NCI-H187 treated with DMSO at 0.1 percent for 48 hours (cell line): Measurements from ENCODE around the gene POU2F2.

ENCODE experiments used
- DNase-seq: peaks from one replicate; lab custom pipeline; 2025; lab: John Stamatoyannopoulos, UW

Gene POU2F2

DNA sequence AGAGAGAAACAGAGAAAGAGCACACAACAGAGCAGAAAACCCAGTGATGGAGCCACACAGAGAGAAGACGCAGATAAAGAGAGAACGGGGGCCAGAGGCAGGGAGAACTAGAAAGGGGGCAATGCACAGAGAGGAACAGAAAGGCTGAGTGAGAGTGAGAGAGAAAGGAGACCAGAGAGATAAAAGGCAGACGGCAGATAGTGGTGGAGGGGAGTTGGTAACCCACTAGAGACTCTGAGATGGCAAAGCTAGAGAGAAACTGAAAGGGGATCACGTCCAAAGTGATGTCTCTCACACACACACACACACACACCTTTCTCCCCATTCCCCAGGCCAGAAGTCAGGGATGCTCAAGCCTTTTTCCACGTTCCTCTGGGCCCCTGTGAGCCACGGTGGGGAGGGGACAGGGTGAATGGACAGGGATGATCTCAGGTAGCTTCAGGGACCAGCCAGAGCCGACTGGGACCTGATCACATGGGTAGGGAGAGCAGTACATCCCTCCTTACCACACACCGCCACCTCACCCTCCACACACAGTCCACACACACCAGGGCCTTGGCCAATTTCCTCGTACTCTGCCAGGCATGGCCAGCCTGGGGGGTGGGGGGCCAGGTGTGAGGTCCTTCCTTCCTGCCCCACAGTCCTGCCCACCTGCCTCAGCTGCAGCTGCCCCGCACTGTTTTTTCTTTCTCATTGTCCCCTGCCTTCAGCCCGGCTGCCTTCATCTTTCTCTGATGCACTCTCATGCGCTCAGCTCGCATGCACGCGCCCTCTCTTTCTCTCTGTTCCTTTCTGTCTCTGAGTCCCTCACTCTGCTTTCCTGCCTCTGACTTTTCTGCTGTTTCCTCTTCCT lies 22.5 kb upstream of the POU2F2 start:
- no peak for DNase-seq

DNA sequence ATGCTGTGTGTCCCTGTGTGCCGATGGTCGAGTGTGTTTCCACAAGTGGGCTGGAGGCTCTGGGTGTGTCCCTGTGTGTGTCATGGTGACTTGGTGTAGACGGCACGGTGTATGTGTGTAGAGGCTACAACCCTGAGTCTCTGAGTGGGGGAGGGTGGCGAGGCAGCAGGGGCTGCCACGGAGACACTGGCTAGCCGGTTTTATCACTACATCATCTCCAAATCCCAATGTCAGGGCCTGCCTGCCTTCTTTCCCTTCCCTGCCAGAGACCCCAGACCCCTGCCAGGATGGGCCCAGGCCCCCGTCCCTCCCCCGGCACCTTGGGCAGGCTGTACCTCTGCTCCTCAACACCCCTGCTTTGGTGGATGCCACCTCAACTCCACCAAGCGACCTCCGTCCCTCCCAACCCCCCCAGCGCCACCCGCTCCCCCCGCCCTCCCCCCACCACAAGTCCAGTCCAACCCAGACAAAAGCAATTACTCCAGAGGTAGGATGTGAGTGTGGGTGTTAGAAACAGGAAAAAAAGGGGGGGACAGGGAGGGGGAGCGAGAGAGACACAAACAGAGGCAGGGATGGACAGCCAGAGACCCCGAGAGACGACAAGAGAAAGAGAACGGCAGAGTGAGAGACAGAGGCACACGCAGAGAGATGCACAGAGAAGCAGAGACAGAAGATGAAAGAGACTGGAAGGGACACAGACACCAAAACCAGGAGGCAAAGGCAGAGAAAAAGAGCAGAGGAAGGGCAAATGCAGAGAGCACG lies 21.6 kb upstream of the POU2F2 start:
- no peak for DNase-seq

DNA sequence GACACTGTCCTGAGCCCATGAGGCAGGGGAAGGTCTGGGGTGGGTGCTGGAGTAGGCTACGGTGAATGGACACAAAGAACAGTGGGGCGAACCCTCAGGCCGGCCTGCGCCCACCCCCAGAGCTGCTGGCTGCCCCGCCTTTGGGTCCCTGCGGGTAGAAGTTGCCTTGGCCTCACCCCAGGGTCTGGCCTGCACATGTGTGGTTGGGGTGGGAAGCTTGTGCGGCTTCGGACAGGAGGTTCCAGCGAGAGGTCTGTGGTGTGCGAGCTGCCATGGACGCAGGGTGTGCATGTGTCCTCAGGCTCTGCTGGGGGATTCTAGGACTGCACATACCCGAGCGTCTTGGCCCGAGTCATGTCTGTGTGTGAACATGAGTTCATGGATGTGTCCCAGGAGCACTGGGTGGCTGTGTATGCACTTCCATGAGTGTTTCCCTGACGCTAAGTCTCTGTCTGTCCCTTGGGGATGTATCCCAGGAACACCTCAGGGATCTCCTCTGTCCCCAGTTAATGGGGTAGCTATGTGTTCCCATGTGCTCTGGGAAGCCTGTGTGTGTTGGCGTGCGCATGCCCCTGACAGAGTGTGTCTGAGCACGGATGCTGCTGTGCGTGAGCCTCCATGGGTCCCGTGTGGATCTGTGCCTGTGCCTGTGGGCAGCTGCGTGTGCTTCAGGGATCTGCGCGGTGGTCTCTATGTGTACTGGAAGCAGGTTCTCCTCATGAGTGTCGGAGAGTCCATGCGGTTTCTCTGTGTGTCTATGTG lies 20.8 kb upstream of the POU2F2 start:
- no peak for DNase-seq

DNA sequence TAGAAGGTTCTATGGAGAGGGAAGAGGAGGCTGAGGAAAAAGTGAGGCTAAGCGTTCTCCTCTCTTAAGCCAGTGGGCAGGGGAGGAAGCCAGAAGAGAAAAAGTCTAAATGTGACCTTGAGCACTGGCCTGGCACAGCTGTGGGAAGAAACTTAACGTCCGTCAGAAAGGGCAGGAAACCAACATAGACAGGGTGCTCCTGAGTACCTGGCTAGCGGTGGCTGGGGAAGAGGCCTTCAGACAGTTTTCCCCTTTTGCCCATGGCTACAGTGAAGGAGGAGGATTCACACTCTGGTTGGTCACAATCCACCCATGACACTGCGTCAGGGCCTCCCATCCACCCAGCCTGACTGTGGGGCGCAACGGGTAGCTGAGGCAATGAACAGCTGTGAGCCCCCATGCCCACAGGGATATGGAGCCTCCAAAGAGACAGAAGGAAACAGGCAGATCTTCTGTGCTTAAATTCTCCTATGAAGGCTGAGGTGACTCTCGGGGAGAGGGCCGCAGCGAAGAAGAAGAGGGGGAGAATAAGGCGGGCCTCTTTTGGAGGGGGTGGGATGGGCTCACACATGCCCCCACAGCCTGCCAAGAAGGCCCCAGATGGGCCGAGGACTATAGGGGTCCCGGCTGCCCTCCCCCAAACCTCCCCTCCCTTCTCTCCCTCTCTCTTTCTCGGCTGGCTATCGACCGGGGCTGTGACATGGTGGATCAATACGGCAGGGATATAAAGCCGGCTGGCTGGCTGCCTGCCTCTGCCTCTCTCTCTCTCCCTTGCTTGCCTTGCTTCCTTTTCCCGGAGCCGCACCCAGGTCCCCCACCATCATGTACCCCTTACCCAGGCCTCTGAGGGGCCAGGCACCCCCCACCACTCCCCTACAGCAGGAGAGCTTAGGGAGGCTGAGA lies 19.8 kb upstream of the POU2F2 start:
- no peak for DNase-seq

DNA sequence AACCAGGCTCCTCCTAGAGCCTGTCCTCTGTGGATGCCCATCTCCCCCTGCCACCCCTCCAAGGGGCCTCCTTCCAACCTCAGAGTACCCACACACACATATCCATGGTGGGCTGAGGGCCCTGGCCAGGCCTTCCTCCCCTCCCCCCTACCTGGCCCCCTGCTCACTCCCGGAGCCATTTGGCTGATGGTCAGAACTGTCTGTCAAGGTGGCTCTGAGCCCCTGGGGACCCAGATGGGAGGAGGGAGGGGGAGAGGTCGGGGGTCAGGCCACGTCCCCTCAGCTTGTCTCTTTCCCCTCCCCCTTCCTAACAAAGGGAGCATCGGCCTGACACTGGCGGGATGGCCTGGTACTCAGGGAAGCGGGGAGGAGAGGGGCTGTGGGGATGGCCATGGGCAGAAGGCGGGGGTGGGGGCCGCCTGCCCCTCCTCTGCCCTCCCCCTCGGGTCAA lies 18.7 kb upstream of the POU2F2 start:
- DNase-seq = no peak

DNA sequence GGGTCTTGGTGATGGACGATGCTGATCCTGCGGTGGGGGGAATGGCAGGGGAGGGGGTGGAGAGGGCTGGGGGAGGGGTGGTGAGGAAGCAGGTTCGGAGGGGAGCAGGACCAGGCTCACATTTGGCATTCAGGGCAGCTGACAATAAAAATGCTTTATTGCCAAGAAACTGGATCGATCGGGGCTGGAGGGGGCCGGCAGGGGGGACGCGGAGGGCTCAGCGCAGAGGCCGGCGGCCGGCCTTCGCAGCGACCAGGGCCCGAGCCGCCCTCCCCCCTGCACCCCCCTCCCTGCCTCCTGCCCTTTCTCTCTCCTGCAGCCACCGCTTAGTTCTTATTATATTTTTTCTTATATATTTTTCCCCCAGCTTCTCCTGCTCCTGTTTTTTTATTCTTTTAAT lies 18.1 kb upstream of the POU2F2 start:
- DNase-seq = no peak

DNA sequence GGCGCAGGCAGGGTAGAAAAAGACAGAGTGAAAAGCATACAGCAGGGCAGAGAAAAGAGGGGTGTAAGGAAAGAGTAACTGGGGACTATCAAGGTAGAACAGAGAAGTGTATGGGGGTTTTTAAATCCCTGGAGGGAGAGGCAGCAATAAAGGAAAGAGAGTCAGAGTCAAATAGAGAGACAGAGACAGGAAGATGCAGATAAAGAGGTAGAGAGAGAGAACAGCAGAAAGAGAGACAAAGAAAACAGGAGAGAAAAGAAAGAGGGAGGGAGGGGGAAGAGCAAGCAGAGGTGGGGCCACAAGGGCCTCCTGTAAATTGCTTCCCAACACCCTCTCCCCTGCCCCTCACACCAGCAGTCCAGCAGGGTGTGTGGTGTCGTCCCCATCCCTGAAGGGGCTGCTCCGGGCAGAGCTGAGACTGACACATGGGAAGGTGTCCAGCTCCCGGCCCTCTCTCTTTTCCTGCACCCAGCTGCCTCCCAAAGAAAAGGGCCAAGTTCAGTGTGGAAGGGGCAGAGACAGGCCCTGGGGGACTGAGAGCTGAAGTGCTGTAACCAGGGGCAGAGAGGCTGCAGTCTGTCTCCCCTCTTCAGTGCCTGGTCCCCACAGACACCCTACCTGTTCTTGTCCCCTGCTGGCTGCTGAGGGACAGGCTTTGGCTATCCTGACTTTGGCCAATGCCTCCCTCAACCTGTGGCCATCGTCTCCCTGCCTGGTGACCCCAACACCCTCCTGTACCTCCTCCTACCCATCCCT lies 17.4 kb upstream of the POU2F2 start:
- DNase-seq = no peak

DNA sequence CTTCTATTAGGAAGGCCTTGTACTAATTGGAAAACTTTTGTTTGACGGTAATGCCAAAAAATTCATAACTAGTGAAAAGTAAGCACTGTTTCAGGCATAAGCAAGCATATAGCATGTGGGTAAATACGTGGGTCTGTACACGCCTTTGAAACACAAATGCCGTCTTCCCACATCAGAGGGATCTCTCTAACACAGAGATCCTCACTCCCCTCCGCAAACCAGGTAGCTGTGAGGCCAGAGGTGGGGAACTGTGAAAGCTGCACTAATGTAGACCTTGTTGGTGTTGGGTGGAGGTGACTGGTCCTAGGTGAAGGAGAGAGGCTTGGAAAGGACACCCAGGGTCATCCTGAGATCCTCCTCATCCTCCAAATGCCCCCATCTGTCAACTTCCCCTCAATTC lies 16.0 kb upstream of the POU2F2 start:
- DNase-seq = no peak

DNA sequence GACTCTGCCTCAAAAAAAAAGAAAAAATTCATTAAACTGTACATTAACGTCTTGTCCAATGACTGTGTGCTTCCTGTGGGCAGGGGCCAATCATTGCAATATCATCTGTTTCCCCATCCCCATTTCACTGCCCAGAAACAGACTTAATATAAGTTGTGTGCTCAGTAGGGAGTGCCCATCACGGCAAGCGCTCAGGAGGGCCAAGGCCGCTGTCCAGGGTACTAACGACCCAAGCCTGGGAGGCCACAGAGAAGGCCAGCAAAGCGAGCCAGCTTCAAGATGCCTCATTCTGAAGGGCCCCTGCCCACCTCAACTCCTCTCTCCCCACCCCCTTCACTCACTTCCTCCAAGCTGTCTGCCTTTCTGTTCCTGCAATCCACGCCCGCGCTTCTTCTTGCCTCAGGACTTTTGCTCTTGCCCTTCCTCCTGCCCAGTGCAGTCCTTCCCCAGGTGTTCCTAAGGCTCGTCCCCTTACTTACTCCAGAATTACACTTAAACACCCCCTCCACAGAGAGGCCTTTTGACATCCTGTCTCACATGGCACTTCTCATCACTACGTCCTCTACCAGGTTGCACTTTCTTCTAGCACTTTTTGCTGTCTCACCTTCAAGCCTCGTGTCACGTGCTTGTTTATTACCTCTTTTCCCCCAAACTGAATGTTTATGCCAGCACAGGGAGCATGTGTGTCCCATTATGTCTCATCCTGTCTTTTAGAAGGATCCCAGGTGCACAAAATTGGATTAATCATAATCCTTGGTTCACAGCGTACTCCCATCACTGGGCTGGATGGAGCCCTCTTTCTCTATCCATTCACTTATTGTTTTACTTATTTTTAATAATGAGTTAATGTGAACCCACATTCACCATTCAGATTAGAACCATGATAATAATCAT lies 11.3 kb upstream of the POU2F2 start:
- DNase-seq = no peak

DNA sequence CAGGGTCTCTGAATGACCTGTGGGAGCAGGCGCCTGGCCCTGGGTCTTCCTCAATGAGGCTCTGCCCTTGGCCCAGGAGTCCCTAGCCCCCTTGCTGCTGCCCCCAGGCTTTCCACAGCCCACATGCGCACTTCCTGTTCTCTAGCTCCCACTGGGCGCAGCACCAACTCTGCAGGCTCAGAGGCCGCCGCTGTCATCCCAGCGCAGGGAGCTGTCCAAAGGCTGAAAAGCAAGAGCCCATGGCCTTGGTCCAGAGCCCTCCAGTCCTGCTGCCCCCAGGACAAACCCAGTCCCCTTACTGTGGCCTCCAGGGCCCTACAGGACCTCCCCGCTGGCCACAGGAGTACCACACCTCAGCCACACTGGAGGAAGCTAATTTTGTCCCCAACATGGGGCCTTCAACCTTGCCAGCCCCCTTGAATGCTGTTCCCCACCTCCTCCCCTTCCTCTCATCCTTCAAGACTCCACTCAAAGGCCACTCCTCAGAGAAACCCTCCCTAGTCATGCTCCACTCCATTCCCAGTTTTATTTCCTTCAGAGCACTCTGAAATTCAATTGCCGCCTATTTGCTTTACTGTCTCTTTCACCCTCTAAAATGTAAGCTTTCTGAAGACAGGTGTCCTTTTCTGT lies 8.0 kb upstream of the POU2F2 start:
- DNase-seq = no peak

DNA sequence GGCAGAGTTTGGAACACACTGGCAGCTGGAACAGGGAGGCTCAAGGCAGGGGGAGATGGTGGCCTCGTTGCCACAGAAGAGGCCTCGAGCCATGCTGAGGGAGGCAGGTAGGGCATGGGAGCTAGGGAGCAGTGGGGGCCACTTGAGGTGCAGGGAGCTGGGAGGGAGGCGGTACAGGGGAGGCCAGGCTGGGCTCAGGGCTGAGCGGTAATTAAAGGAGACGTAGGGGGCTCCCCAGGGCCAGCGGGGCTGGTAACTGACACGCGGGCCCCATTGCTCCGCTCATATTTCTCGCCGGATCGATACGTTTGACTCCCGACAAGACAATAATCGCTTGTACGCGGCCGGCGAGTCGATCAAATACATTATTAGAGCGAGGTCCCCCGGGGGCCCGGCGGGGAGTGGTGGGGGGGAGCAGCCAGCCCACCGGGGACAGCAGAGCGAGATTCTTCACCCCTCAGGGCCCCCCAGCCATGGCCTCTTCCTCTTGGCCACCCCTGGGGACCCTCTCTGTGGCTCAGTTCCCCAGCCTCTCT lies 2.4 kb upstream of the POU2F2 start:
- DNase-seq = no peak

DNA sequence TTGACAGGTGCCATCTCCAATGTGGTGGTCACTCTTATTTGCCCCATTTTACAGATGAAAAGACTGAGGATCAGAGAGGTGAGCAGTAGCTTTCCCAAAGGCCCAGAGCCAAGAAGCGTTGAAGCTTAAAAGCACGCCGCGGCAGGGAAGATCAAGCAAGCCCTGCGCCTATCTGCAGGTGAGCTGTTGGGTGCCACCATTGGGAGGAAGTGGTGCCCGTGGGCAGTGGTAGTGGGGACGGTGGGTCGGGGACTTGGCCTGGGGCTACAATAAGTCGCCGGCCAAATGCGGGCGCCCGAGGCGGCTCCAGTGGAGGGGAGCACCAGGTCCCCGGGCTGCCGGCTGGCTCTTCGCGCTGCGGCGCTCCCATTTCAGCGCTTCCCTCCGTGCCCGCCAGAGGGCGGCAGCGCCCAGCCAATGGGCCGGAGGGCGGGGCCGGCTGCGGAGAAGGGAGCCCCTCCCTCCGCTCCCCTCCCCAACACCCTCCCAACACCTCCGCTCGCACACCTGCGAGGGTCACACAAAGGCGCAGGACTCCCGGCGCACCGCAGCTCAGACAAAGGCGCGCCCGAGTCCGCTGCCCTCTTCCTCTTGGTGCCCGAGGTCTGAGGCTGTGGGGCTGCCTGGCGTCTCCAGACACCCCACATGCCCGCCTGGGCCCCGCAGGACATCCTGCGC lies 744 bp upstream of the POU2F2 start:
- peak; percentile 24 for DNase-seq

DNA sequence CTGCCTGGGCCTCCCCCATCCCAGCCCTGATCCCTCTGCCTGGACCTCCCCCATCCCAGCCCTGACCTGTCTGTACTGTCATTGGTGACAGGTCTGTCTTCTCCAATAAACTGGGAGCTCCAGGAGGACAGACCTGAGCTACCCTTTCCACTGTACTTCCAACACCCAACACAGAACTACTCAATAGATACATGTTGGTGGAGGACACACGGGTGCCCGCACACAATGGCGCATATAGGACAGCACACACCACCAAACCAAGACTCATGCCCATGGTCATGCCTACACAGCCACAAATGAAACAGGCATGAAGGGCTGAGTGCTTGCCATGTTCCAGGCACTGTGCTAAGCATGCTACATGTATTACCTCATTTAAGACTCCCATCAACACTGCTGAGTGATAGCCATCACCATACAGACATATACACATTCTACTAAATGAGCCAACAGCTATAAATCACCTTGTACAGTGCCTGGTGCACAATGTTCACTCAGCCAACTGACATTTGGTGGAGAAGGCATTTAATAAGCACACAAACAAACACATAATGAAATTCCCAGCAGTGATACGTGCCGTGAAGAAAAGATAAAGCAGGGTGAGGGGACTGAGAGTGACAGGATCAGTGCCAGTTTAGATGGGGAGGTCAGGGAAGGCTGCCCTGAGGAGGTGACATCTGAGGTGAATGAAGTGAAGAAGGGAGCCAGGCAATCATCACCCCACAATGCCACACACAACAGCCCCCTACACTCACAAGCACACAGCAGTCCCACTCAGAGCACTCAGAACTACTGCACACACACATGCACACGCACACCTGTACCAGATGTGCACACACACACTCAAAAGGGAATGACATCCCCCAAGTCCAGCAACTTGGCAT lies 857 bp downstream of the POU2F2 start:
- no peak for DNase-seq

DNA sequence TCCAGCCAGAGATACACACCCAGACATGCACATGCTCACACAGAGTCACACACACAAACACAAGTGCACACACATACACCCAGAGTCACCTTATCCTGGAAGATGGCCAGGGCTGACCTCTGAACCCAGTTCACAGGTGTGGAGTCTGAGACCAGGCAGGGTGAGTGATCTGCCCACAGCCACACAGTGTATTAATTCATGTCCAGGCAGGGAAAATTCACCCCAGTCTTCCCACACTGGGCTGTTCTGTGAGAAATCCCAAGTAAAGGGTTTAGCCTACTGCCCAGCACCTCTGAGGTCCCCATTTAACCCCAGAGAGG lies 2.0 kb downstream of the POU2F2 start:
- no peak for DNase-seq

DNA sequence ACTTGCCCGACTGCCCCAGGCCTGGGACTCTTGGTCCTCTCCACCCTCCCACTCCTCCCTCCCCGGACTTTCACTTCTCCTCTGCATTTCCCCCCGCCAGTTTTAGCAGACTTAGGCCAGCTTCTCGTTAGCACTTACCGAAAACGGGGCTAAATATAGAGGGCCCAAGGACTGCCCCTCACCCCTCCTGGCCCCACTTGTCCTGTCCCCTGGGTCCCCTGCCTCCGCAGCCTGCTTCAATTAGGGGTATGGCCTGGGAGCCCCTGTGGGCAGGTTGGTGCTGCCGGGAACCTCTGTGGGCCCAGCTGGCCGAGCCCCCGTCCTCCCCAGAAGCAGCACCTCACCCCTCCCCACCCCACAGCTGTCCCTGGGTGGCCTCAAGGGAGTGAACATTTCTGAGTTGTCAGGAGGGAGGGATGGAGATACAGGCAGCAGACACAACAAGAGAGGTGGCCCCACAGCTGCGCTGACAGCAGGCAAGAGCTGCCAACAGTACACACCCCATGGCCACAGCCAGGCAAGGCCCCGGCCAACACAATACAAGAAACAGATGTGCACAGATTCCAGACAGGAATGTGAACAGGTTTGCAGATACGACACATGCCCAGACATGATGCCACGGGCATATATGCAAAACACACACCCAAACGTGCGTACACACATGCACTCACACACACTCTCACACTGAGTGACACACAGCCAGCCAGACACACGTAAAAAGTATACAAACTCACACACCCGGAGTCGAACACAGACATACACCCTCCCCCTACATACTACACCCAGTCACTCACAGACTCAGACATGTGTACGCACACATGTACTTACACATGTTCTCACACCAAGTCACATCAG lies 2.6 kb downstream of the POU2F2 start:
- DNase-seq = no peak

DNA sequence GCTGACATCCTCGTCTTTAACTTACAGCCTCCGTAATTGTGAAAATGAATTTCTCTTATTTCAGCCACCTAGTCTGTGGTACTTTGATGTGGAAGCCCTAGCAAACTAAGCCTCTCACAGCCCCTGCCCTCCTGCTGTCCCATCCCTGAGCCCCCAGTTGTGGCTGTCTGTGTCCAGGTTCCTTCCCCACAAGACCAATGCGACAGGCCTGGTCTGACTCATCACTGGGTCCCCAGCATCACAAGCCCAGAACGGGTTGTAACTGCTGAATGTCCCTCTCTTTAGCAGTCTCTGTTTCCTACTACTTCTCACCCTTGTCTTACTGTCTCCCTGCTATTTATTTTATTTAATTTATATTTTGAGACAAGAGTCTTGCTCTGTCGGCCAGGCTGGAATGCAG lies 5.7 kb downstream of the POU2F2 start:
- no peak for DNase-seq

DNA sequence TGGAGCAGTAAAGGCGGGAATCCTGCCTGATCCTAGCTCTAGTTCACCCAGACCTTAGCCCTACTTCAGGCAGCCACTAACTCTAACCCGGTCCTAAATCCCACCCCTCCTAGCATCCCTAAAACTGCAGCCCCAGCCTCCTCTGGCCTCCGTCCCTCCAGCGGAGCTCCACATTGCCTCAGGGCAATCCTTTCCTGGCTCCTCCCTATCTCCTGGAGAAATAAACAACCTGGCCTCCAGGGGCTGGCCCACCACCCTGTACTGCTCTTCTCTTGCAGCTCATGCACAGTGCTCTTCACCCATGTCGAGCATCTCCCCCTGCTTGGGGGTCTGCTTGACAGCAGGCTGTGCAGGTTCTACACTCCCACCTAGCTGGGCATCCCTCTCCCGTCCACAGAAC lies 6.7 kb downstream of the POU2F2 start:
- DNase-seq = no peak
